Hepatocyte (in vitro differentiated cells): Measurements from ENCODE around the gene TTBK2.

Source experiments
- CTCF ChIP-seq: fragments of 200-600 bp; sonication (generic); IDR thresholded peaks from 2 replicates; pipeline ENCODE4 v1.5.1; 2016; ENCODE audit warnings: antibody characterized with exemption, mild to moderate bottlenecking; ENCODE audit not compliant: poor library complexity
- EZH2 ChIP-seq: fragments of 200-600 bp; sonication (generic); IDR thresholded peaks from 2 replicates; pipeline ENCODE4 v1.6.1; 2016; ENCODE audit warnings: antibody characterized with exemption, mild to moderate bottlenecking, borderline replicate concordance
- EZH2phosphoT487 ChIP-seq: fragments of 200-600 bp; sonication (generic); IDR thresholded peaks from one replicate; pipeline ENCODE4 v1.6.1; 2018; ENCODE audit warnings: antibody characterized with exemption, mild to moderate bottlenecking, low read depth, moderate library complexity; ENCODE audit not compliant: unreplicated experiment, severe bottlenecking

DNA sequence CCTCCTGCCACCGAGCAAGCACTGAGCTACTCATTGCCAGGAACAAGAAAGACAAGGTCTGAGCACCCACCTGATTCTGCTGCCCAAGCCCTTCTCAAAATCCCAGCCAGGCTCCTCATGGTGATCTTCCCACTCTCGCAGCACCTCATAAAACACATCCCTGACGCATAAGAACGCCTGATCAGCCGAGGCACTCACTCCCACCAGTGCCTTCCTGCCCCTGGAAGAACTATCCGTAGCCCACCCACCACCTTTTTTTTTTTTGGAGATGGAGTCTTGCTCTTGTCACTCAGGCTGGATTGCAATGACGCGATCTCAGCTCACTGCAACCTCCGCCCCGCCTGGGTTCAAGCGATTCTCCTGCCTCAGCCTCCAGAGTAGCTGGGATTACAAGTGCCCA lies 187.6 kb downstream of the TTBK2 start:
- no peak for TF ChIP-seq EZH2
- TF ChIP-seq CTCF, result no peak
- no peak for TF ChIP-seq EZH2phosphoT487
